GM10266 (cell line): ENCODE results near the gene ARL4D.
"Not testable (repeated sequence)": the region's sequence is repeated elsewhere in the genome, so short reads cannot be mapped to it uniquely, and the experiment has no call there.

Experiments used
- DNase-seq: peaks from one replicate; pipeline ENCODE4 v3.0.0; 2012; ENCODE audit errors: extremely low spot score
- TF ChIP-seq, protein P1 (sequence below): IDR thresholded peaks from 2 replicates; pipeline ENCODE4 v1.5.1; 2012; ENCODE audit warnings: mild to moderate bottlenecking, low read depth; ENCODE audit not compliant: control insufficient read depth, insufficient read depth; ENCODE audit errors: missing control alignments

The ARL4D gene

DNA sequence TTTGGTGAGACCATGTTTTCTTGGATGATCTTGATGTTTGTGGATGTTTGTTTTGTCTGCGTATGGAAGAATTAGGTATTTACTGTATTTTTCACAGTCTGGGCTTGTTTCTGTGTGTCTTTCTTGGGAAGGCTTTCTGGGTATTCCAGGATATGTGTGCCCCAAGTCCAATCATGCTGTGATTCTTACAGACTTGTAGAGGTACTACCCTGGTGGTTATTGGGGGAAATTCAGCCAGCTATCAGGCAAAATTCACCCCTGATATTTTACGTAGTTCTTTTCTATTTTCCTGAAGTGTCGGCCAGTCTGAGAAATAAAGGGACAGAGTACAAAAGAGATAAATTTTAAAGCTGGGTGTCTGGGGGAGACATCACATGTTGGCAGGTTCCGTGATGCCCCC lies 33.4 kb upstream of the ARL4D start:
- TF ChIP-seq, protein P1, sequence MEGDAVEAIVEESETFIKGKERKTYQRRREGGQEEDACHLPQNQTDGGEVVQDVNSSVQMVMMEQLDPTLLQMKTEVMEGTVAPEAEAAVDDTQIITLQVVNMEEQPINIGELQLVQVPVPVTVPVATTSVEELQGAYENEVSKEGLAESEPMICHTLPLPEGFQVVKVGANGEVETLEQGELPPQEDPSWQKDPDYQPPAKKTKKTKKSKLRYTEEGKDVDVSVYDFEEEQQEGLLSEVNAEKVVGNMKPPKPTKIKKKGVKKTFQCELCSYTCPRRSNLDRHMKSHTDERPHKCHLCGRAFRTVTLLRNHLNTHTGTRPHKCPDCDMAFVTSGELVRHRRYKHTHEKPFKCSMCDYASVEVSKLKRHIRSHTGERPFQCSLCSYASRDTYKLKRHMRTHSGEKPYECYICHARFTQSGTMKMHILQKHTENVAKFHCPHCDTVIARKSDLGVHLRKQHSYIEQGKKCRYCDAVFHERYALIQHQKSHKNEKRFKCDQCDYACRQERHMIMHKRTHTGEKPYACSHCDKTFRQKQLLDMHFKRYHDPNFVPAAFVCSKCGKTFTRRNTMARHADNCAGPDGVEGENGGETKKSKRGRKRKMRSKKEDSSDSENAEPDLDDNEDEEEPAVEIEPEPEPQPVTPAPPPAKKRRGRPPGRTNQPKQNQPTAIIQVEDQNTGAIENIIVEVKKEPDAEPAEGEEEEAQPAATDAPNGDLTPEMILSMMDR = no peak

DNA sequence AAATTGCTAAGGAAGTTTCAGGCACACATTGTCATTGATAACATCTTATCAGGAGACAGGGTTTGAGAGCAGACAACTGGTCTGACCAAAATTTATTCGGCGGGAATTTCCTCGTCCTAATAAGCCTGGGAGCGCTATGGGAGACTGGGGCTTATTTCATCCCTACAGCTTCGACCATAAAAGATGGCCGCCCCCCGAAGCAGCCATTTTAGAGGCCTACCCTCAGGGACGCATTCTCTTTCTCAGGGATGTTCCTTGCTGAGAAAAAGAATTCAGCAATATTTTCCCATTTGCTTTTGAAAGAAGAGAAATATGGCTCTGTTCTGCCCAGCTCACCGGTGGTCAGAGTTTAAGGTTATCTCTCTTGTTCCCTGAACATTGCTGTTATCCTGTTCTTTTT lies 32.9 kb upstream of the ARL4D start:
- not testable (repeated sequence) for DNase-seq

More for the DNA sequence above, 33.4 kb upstream of the ARL4D start:
- no peak for DNase-seq

GRCh38 chr17:43366891-43367736 lies 31.7 kb upstream of the ARL4D start:
- DNase-seq = no peak
- TF ChIP-seq, protein P1 = no peak

- DNase-seq = peak; percentile 72
- TF ChIP-seq, protein P1 = no peak
Observed at GRCh38 chr17:43367737-43368242, 31.0 kb upstream of the ARL4D start.

DNA sequence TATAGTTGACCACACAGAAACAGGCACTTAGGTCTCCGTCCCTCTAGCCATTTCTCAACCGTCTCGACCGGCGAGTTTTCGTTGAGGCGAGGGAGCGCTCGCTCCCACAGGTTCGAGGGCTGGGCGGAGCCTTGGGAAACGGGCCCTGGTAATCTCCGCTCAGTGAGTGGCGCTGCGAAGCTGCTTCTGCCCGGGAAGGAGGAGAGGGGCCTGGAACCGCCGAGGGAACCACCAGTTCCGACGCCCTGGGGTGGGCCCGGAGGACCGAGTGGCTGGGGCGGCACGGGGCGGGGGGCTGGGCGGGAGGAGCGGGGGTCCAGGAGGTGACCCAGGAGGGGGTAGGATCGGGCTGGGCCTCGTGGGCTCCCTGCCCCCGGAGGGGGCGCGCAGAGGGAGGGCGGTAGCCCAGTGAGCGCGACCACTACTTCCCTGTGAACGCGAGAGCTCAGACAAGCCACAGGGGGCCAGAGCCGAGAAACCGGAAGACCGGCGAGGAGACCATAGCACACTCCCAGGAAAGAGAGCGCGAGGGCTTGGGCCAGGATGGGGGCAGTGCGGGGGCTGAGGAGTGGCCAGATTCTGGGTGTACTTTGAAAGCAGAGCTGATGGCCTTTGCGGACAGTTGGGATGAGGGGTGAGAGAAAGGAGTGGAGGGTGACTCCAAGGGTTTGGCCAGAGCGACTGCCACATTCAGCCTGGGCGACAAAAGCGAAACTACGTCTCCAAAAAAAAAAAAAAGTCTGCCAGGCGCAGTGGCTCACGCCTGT lies 29.9 kb upstream of the ARL4D start:
- DNase-seq = peak; percentile 59
- TF ChIP-seq, protein P1 = peak; percentile 37

- TF ChIP-seq, protein P1 = no peak
- no peak for DNase-seq
Observed at GRCh38 chr17:43369986-43370385, 28.8 kb upstream of the ARL4D start.

DNA sequence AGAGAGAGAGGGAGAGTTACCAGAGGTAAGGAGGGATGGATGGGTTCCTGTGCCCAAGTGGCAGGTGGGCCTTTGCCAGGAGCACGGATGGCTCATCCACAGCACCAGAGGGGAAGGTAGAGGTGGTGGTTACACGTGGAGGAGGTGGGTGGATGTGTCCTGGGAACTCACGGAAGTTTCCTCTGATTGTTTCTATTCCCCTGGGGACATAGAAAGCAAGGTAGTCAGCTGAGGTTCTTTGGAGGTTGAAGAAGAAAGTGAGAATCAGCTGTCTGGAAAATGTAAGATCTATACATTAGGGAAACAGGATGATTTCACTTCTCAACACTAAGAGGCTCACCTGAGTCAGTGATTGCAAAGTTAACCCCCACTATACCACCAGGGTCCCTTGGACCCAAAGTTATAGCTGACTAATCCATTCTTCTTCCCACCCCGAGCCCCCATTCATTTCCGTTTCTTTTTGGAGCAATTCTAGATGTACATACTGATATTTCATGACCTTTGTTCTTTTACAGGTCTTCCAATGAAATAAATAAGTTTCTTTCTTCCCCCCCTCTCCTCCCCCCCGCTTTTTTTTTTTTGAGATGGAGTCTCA lies 27.5 kb upstream of the ARL4D start:
- DNase-seq = no peak
- TF ChIP-seq, protein P1 = no peak
